Measurements from ENCODE around the gene PACS2. TPM values are rescaled to one million over a fixed set of nuclear protein-coding genes. Genes with fewer than 3 reads are reported as not detected.

PACS2 gene
- total and polyA plus RNA-seq, 2 of the 8 experiments (the other 6 are each of a cell fraction or from before 2014, with no cell fraction given): 38.0 to 62.8 TPM

DNA sequence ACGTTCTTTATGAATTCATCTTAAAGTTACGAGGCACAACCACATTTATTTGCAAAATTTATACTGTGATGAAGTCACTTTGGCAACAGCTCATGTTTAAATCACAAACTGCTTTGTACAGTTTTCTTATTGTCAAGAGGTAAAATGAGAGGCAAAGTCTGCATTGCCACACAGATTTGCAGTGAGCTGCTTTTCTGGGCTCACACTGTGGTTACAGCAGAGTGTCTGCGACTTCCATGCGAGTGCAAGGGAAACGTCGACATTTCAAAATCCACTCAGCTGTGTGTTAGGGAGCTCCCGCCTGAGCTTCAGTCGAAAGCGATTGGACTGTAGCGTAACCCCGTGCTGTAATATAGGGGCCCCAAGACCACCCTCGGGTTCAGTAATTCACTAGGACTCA lies 118.1 kb downstream of the PACS2 start:
- CTCF ChIA-PET (ENCODE audit: partially characterized antibody): interaction anchor here (0.6 to 1.3 kb wide), 5 partner anchors 12 to 93 kb away, joined by 3 to 5 read pairs (median 3); no protein-coding TSS in a partner anchor
- no peak overlapping the region for H3K9ac ChIP-seq (replicated peaks in 1 of 4; ENCODE audit: extremely low read depth in 1 of 4, low read depth in 3 of 4, low read length in 3 of 4)
- WGBS, 2 experiments (ENCODE audit: extremely low coverage in 1 of 2, insufficient coverage in 1 of 2, insufficient read length in 1 of 2, insufficient replicate concordance in 2 of 2, low coverage in 1 of 2, low lambda C conversion rate in 2 of 2, missing lambda C conversion rate in 1 of 2): 92% methylated on average over 12 of the region's 12 CpGs; no CpG with 5 or more reads in 1 of the 2 experiments
- DNase-seq (ENCODE audit: low read depth in 1 of 2, low spot score in 2 of 2) (no peak), FAIRE-seq (no peak)
- H2AFZ ChIP-seq (ENCODE audit: low read length): no peak overlapping the region
- no peak overlapping the region for H2BK20ac ChIP-seq (ENCODE audit: low read length)
- no peak overlapping the region for H3K23ac ChIP-seq (ENCODE audit: insufficient read length)
- no peak overlapping the region for H2BK12ac ChIP-seq (ENCODE audit: low read depth, low read length)
- H3K27ac ChIP-seq (ENCODE audit: low read depth, low read length): no peak overlapping the region
- H4K5ac ChIP-seq (ENCODE audit: insufficient read length, low read depth, low read length): no peak overlapping the region
- no peak overlapping the region for H2BK120ac ChIP-seq (replicated peaks; ENCODE audit: low read depth, low read length)
- H4K8ac ChIP-seq (ENCODE audit: extremely low read depth, insufficient read depth, low read length): no peak overlapping the region
- H3K27me3 ChIP-seq (replicated peaks in 1 of 4; ENCODE audit: control insufficient read depth in 3 of 4, extremely low read depth in 1 of 4, insufficient read depth in 3 of 4, low read length in 3 of 4): no peaks in the 10 kb centered on the region
- H2AK5ac ChIP-seq (ENCODE audit: low read depth, low read length): no peak overlapping the region
- H3K14ac ChIP-seq (ENCODE audit: insufficient read length): no peak overlapping the region
- H3K79me1 ChIP-seq (ENCODE audit: low read depth, low read length): peaks cover 15% of the 10 kb centered on the region
- H3K9me3 ChIP-seq (ENCODE audit: insufficient read depth in 2 of 2, low read depth in 1 of 2, low read length in 1 of 2): no peaks in the 10 kb centered on the region
- H3K4me1 ChIP-seq (replicated peaks in 1 of 4; ENCODE audit: control insufficient read depth in 3 of 4, insufficient read depth in 4 of 4, low read length in 3 of 4): peaks cover 0 to 7% (median 4%) of the 10 kb centered on the region in 4 experiments; a peak in 5 of 7 replicates
- H3K4me2 ChIP-seq (ENCODE audit: insufficient read depth in 1 of 2, low read depth in 2 of 2, low read length in 2 of 2): no peak overlapping the region
- no peak overlapping the region for H3K56ac ChIP-seq (replicated peaks; ENCODE audit: insufficient read length, low read depth, low read length)
- H3K4me3 ChIP-seq (ENCODE audit: extremely low read depth in 1 of 4, insufficient read depth in 2 of 4, low read depth in 3 of 4, low read length in 4 of 4): no peak overlapping the region
- no peak overlapping the region for H2BK5ac ChIP-seq (ENCODE audit: low read depth, low read length)
- H2BK15ac ChIP-seq (ENCODE audit: low read length): no peak overlapping the region
- H4K20me1 ChIP-seq (replicated peaks in 1 of 2; ENCODE audit: control insufficient read depth in 1 of 2, insufficient read depth in 2 of 2, low read length in 2 of 2): peaks cover 40 to 53% of the 10 kb centered on the region in 2 experiments
- POLR2A ChIA-PET (ENCODE audit: partially characterized antibody): interaction anchor here (1.0 to 5.7 kb wide), 8 partner anchors 10 to 39 kb away, joined by 3 to 43 read pairs (median 4); no protein-coding TSS in a partner anchor
- H3K4ac ChIP-seq (replicated peaks; ENCODE audit: insufficient read length, low read depth, low read length): no peak overlapping the region
- no peak overlapping the region for H4K91ac ChIP-seq (replicated peaks; ENCODE audit: insufficient read length, low read length)
- H3K23me2 ChIP-seq (ENCODE audit: low read depth, low read length): no peaks in the 10 kb centered on the region
- no peak overlapping the region for H3K18ac ChIP-seq (ENCODE audit: extremely low read depth, low read length)
- H3K36me3 ChIP-seq (ENCODE audit: control insufficient read depth in 2 of 4, insufficient read depth in 4 of 4, low read length in 3 of 4): peaks cover 0 to 3% (median under 1%) of the 10 kb centered on the region in 4 experiments; a peak in 1 of 8 replicates
- H3K79me2 ChIP-seq (ENCODE audit: control insufficient read depth in 1 of 2, insufficient read depth in 2 of 2, low read length in 2 of 2): peaks cover 22 to 88% of the 10 kb centered on the region in 2 experiments
- TF ChIP-seq CTBP2 (IDR thresholded peaks at IDR 0.05; ENCODE audit: borderline replicate concordance, insufficient read depth, insufficient read length, low read length) (no peak), TCF12 (IDR thresholded peaks at IDR 0.05; ENCODE audit: low read depth, low read length) (no peak), SP2 (IDR thresholded peaks at IDR 0.05; ENCODE audit: low read length) (no peak), JUND (IDR thresholded peaks at IDR 0.05; ENCODE audit: low read length) (no peak), CREB1 (IDR thresholded peaks at IDR 0.05) (no peak), RAD21 (IDR thresholded peaks at IDR 0.05 in 1 of 2, conservative IDR thresholded peaks at IDR 0.05 in 1 of 2; ENCODE audit: low read depth in 2 of 2, low read length in 2 of 2) (no peak), POLR2AphosphoS5 (IDR thresholded peaks at IDR 0.05; ENCODE audit: low read depth, low read length) (no peak), RNF2 (IDR thresholded peaks at IDR 0.05; ENCODE audit: borderline replicate concordance, low read depth, low read length, missing control alignments, poor library complexity, severe bottlenecking) (no peak)
- TF ChIP-seq, protein P1, sequence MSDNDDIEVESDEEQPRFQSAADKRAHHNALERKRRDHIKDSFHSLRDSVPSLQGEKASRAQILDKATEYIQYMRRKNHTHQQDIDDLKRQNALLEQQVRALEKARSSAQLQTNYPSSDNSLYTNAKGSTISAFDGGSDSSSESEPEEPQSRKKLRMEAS (IDR thresholded peaks at IDR 0.05): no peak

Data from H1 (cell line).